NCI-H510A (cell line): ENCODE measurements around the gene ACTG2.
"Not testable (repeated sequence)": the region's sequence is repeated elsewhere in the genome, so short reads cannot be mapped to it uniquely, and the experiment has no call there.

Experiments
- DNase-seq: peaks from one replicate; lab custom pipeline; 2025; lab: John Stamatoyannopoulos, UW

ACTG2 gene

DNA sequence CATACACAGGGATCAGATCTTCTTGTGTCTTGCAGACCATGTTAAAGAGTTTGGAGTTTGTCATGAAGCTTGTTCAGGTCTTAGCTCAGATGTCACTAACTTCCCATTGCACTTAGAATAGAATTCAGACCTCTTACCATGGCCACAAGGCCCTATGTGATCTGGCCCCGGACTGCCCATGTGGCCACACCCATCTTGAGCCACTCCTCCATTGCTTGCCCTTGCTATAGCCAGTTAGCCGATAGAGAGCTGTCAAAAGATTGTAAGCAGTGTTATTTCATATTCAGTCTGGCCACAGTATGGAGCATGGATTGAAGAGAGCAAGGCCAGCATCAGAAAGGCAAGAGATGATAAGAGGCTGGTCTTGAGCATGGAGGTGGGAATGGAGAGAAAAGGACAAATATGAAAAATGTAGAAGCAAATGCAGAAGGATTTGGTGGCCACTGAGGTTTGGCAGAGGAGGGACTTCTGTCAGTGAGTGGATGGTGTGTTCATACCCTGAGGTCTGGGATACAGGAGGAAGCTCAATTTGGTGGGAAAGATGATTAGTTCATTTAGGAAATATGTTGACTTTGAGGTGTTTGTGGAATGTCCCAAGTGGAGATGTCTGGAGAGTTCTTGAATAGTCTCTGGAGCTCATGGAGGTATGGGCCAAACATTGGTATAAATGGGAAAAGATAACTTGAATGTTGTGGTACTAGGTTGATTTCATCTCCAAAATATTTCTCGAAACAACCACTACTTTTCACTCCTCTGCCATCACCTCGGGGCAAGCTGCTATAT is 44.5 kb downstream of the ACTG2 start:
- DNase-seq = no peak

DNA sequence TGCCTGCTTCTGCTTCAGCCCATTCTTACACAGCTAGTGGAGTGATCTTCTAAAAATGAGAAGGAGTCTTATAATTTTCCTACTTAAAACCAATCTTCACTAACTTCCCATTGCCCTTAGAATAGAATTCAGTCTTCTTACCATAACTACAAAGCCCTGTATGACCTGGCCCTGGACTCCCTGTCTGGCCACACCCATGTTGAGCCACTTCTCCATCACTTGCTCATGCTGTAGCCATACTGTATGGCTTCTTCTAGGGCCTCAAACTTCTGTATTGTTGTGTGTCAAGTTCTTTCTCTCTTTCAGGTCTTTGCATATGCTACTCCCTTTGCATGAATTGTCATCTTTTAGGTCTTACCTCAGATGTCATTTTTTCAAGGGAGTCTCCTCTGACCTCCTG is 45.1 kb downstream of the ACTG2 start:
- no peak for DNase-seq

DNA sequence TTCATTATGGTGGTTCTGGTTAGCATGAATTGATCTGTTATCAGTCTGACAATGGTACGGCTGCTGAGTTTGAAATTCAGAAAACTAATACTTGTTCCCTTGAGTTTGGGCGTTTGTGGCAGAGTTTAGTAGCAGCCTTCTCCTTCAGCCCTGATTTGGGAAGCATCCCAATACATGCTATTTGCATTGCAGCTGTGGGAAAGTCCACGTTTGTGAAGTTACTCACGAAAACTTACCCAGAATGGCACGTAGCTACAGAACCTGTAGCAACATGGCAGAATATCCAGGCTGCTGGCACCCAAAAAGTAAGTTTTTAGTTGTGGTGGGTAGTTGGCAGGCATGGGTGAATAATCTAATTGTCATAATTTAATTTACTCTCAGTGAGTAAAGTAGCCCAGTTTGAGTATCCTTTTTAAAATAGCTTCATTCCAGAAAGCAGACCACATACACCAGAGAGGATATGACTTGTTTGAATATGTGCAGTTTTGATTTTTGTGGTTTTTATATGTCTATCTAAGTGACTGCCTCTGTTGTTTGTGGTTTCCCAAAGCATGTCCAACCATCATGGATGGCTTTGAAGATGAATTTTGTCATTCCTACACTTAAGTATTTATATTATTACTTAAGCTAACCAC is 46.0 kb downstream of the ACTG2 start:
- no peak for DNase-seq

DNA sequence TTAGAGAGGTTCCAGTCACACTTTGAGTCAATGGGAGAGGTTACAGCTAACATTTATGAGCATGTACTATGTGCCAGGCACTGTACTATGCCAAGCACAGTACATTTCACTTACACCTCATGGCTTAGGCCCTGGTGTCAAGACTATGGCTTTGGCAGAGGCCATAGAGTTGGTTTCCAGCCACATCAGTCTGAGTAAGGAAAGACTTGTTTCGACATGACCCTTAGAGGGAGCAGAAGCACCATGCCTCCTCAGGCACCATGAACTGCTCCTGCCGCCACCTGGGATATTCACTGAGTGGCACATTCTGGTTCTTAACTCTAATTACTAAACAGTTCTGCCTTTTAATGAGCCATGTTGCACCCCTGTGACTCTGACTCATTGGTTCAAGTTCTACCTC is 46.6 kb downstream of the ACTG2 start:
- no peak for DNase-seq

DNA sequence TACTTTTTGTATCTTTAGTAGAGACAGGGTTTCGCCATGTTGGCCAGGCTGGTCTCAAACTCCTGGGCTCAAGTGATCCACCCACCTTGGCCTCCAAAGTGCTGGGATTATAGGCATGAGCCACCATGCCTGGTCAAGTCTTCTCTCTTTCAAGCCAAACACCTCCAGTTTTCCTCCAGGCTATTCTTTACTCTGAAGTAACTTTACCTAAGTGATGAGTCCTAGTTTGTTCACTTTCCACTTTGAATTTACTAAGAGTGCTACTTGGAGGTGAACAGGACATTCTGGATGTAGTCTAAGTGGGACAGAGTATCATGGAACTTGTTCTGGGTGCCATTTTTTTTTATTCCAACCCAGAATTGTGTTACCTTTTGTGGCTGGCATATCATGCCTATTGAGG is 47.3 kb downstream of the ACTG2 start:
- not testable (repeated sequence) for DNase-seq

DNA sequence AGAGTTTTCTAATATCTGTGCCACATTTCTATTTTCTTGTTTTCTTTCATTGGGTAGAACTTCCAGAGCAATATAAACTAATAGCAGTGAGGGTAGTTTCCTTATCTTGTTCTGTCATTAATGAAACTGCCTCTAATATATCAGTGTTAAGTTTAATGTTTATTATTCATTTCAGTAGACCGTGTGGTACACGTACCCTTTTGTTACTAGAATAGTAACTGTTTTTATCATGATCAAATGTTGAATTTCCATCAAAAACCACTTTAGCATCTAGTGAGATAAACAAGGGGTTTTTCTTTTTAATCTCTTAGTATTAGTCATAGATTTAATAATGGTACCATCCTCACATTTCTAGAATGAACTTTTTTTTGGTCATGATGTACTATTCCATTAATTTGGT is 49.9 kb downstream of the ACTG2 start:
- no peak for DNase-seq

DNA sequence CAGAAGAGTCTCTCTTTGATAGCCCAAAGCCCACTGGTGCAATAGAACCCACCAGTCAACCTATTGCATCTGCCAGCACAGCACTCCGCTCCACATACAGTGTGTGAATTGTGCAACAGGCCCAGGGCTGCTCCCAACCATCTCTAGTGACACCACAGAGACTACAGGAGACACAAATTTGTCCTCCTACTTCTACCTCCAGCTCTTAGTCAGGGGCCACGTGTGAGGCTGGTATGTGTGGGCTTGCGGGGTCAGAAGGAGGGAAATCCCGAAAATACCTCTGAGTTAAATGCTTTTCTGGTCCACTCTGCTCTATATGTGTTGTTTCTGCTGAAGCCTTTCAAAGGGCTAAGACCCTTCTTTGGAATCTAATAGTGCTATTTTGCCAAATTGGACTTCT is 51.9 kb downstream of the ACTG2 start:
- no peak for DNase-seq

DNA sequence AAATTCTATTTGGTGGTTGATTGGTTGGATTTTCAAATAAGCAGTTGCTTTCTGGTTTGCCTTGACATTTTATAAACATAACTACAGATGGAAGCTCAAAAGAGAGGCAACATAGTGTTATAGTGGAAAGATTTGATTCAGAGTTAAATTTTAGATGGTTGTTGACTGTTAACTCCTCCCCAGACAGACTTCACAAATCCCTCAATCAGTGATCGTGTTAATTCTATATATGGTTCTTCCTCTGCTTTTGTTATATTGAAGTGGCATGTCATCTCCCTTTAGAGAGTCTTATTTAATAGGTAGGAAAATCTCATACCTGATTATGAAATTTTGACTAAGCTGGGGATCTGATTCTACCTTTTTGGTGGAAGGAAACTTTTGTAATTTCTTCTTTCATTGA is 53.4 kb downstream of the ACTG2 start:
- DNase-seq = no peak

DNA sequence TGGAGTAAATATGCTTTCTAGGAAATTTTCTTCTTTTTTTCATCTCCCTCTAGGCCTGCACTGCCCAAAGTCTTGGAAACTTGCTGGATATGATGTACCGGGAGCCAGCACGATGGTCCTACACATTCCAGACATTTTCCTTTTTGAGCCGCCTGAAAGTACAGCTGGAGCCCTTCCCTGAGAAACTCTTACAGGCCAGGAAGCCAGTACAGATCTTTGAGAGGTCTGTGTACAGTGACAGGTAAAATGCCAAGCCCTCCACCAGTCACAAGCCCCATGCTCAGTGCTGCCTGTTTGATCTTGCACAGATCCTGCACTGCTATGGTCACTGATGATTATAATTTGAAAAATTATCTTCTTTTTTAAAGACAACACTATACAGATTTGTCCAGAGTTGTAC is 53.9 kb downstream of the ACTG2 start:
- DNase-seq = no peak

DNA sequence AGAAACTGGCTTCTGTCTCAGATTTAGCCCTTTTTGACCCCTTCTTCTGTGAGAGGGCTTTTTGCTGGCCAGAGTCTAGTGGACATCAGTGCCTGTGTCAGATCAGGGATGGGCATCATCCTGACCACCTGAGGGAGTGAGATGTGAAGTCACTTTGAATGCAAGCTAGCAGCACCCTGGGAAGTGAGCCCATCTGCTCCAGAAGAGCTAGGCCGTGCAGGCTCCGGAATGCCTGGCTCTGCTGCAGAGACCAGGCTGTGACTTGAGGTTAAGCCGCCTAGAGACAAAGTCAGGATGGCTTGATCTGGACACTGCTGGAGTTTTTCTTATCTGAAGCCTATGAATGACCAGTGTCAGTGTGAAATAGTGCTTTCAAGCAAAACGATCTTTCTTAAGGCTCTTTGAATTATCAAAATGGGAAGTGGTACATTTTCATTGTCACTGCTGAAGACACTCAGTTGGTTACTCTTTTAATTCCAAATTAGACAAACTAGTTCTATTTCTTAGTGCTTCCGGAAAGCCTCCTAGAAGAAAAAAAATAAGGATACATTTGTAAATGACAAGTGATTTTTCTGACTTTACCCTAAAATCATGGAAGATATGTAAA is 54.7 kb downstream of the ACTG2 start:
- no peak for DNase-seq

DNA sequence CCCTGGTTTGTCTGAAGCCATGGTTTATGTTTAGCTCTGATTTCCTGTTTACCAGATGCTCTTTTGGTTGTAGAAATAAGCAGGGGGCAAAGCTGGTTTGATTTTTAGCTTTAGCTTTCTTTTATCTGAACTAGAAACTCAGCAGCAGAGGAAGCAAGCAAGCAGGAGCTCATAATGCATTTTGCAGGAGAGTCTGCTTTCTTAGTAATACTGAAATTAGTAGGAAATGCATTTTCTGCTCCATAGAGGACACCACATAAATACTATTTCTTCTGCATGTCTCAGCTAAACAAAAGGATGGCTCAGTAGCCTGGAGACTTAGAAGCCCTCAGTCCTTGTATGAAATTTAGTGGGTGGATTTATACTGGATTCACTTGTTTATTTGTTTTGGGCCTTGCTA is 57.0 kb downstream of the ACTG2 start:
- no peak for DNase-seq

DNA sequence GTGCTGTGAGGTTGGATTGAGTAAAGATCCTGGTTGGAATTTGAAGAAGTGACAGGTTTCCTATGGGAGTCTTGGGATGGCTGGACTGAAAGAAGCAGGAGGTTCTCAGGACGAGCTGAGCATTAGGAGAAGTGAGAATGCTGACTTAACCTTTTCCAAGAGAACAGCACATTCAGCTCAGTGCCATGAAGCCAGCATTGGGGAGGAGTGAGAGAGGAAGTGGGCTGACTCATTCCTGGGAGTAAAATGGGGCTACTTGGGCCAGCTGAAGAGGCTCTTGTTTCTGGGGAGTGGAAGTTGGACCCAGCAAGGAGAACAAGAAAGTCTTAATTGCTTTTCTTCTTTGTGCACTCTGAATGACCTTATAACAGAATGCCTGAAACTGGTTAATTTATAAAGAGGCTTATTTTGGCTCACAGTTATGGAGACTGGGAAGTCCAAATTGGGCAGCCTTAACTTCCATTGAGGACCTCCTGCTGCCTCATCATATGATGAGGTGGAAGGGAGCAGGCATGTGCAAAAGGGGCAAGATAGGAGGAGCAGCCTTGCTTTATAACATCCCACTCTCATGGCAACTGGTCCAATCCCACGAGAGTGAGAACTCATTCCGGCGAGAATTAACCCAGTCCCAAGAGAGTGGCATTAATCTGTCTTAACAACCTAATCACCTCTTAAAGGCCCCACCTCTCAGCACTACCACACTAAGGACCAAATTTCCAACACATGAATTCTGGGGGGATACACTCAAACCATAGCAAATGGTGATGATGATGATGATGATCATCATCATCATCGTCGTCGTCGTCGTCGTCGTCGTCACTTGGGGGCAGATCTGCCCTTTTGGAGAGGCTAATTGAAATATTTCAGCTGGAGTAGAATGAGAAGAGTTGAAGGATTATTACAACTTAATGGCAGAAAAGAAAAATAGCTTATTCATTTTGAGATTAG is 60.0 kb downstream of the ACTG2 start:
- DNase-seq = no peak

DNA sequence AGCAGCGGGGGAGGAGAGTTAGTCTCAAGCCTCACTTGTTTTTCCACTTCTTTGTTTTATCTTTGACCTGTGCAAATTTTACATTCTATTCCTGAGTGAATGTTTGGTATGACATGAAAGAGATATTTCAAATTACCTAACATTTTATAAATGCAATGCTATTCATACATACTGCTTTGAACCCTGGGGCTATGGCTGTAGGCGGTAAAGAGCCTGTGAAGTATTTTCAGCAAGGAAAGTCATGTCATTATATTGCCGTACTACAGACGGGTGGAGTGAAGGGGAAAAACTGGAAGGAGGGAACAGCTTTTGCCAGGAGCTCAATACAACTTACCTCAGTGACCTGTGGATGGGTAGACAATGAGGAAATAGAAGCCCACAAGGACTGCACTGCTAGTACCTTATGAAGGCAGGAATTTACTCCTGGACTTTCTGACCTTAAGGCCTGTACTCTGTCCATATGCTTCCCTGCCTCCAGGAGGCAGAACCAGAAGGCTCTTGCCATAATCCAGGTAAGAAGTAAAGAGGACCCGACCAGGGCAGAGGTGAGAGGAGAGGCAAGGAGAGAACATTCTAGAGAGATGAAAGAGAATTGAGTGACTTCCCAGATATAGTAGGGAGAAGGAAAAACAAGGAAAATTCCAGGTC is 63.5 kb downstream of the ACTG2 start:
- DNase-seq = no peak

DNA sequence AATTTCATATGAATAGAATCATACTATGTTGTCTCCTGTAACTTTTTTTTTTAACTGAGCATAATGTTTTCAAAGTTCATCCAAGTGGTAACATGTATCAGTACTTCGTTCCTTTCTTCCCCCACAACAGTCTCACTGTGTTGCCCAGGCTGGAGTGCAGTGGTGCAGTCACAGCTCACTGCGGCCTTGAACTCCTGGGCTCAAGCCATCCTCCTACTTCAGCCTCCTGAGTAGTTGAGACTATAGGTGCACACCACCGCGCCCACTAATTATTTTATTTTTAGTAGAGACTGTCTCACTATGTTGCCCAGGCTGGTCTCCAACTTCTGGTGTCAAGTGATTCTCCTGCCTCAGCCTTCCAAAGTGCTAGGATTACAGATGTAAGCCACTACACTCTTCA is 68.5 kb downstream of the ACTG2 start:
- DNase-seq = no peak

DNA sequence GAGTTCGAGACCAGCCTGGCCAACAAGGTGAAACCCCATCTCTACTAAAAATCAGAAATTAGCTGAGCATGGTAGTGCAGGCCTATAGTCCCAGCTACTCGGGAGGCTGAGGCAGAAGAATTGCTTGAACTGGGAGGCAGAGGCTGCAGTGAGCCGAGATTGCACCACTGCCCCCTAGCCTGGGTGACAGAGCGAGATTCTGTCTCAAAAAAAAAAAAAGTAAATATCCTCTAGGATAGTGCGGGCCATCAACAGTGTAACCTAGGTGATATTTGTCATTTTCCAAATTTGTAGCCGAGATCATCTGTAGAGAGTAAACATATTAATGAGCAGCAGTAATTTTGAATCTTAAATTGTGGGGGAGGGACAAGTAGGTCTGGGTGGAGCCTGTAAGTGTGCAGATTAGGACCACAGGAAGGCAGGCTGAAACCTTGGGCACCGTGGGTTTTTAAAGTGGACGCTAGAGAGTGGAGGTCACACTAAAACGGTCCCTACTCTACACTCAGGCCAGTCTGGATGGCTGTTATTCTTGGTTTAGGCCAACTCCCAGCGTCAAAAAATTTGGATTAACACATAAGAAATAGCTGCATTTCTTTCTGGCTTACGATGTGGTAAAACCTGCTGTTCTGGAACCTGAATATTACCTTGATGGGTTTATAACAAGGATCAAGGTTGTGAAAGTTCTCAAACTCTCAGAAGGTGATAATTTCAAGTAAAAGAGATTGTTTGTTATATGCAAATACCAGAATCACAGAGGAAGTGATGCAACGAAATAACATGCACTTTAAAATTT is 69.2 kb downstream of the ACTG2 start:
- no peak for DNase-seq

DNA sequence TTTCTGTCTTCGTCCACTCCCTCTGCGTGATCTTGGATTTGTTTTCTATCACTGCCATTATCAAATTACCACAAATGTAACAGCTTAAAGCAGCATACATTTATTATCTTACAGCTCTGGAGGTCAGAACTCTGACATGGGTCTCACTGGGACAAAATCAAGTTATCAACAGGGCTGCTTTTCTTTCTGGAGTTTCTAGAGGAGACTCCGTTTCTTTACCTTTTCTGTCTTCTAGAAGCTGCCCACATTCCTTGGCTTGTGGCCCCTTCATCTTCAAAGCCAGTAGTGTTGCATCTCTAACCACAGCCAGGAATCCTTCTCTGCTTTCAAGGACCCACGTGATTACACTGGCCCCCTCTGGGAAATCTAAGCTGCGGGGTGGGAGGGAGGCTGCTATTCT is 70.0 kb downstream of the ACTG2 start:
- no peak for DNase-seq

DNA sequence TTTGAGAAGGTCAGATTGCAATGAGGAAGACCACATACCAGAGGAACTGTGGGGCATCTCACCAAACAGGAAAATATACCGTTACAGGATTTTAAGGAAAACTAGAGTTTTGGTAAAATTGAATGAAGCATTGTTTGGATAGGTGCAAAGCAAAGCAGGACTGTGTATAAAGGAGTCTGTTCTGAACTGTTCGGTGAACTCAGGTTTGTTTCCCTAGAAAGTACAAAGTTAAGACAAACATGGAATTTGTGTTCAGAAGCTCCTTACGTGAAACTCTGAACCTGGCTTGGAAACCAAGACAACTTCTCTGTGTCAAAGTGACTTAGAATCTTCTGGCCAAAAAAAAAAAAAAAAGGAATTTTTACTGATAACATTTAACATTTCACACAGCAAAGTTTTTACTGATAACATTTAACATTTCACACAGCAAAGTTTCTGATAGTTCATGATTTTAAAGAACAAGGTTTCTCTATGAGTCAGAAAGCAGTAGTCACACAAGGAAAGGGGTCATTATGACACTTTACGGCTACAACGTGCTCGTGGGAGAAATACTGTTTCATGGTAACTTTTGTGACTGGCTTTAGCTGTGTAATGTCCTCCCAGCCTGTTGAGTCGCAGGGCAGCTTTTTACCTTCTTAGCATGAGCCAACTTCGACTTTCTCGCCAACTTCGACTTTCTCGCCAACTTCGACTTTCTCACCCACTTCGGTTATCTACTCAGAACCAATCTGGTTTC is 70.7 kb downstream of the ACTG2 start:
- no peak for DNase-seq

DNA sequence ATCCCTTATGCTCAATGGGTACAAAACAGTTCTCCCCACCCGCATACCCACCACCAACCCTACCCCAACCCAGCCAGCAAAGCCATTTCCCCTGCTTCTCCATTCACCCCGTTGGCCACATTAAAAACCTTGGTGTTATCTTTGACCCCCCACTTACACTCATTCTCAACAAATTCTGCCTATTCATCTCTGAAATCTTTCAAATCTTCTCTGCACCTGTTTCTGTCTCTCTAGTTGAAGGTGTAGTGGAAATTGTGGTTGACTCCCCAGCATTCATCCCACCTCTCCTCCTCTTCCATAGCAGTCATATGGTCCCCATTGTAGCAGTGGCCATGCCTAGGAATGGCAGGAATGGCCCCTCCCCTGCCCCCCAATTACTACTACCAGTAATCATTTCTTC is 71.4 kb downstream of the ACTG2 start:
- no peak for DNase-seq

DNA sequence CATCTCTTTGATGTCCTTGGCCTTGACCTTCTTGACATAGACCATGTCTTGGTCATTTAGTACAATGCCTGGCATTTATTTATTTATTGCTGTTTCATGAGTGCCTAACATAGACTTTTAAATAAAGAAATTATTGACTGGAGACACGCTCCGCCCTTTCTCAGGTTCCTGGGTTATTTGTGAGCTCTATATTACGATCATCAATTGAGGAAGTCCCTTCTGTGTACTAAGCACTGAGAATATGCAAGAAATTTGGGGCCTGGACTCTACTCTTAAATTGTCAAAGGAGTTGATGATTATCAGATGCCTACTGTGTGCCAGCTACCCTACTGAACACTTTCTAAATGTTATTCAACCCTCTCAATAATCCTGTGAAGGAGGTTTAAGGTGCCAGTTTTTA is 72.2 kb downstream of the ACTG2 start:
- DNase-seq = no peak

DNA sequence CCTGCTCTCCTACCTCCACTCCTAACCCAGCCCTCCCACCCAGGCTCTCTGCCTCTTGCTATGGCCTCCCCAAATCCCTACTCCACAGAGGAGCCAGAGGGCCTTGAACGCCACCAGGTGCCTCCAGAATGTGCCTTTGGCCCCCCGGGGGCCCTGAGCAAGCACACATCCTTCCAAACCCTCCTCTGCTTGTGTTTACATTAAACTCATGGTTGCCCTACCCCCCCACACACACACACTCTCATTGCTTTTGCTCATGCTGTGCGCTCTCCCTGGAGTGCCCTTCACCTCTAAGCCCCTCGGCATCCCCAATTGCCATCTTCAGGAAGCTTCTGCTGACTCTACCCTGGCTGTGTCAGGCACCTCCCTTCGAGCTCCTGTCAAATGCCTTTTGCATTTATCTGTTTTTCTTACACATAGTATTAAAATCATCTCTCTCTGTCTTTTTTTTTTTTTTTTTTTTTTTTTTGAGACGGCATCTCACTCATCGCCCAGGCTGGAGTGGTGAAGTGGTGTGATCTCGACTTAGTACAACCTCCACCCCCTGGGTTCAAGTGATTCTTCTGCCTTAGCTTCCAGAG is 75.6 kb downstream of the ACTG2 start:
- no peak for DNase-seq
